IMR-90 (cell line): ENCODE data around the gene ATP6V0A4.

ENCODE experiments used
- CEBPB ChIP-seq: IDR thresholded peaks from 2 replicates; pipeline ENCODE4 v1.6.1; 2012; ENCODE audit warnings: low read depth, low read length, improper control_type of control experiment
- MAFK ChIP-seq: IDR thresholded peaks from 2 replicates; pipeline ENCODE4 v1.6.1; 2012; ENCODE audit warnings: low read depth, low read length, improper control_type of control experiment
- MAZ ChIP-seq: IDR thresholded peaks from 2 replicates; pipeline ENCODE4 v1.6.1; 2012; ENCODE audit warnings: low read depth, mild to moderate bottlenecking, low read length, improper control_type of control experiment, moderate library complexity, borderline replicate concordance
- MXI1 ChIP-seq: IDR thresholded peaks from 2 replicates; pipeline ENCODE4 v1.6.1; 2012; ENCODE audit warnings: low read depth, mild to moderate bottlenecking, low read length, moderate library complexity, borderline replicate concordance
- NFE2L2 ChIP-seq: fragments of 150-350 bp; IDR thresholded peaks from 2 replicates; pipeline ENCODE4 v1.6.1; 2016; ENCODE audit warnings: low read depth, mild to moderate bottlenecking, low read length
- POLR2A ChIP-seq: IDR thresholded peaks from 2 replicates; pipeline ENCODE4 v1.6.1; 2012; ENCODE audit warnings: mild to moderate bottlenecking, low read depth, low read length
- RAD21 ChIP-seq: IDR thresholded peaks from 2 replicates; pipeline ENCODE4 v1.6.1; 2012; ENCODE audit warnings: low read length, improper control_type of control experiment
- SMC3 ChIP-seq: fragments of 150-350 bp; IDR thresholded peaks from 2 replicates; pipeline ENCODE4 v1.6.1; 2016; ENCODE audit warnings: low read depth, mild to moderate bottlenecking, antibody characterized with exemption, low read length, moderate library complexity
- TF ChIP-seq, protein P1 (sequence below): conservative IDR thresholded peaks from 2 replicates; pipeline ENCODE4 v1.5.1; 2012; ENCODE audit warnings: mild to moderate bottlenecking, low read depth, low read length, improper control_type of control experiment

DNA sequence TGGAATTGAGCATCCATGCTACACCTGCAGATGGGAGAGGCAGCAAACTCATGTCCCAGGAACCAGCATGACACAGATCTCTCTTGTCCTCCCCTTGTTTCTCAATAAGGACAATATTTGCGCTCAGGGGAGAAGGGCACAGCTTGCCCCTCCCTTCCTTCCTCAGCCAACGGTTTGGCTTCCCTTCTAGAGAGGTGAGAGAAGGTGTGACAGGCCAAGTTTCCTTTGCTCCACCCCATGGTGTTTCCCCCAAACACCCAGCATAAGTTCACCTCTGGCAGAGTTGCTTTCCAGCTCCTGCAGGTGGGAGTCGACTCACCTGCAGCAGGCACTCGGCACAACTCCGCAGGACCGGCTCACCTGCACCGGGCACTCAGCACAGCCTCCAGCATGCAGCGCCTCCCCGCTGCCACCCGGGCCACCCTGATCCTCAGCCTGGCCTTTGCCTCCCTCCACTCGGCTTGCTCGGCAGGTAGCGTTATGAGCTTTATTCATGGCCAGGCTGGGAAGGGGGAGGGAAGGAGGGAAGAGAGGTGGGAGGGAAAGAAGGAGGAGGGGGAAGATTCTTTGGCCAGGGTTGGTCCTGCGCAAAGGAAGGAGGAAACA lies at the start of gene ATP6V0A4, which contains the start of gene TMEM213:
- TF ChIP-seq, protein P1, sequence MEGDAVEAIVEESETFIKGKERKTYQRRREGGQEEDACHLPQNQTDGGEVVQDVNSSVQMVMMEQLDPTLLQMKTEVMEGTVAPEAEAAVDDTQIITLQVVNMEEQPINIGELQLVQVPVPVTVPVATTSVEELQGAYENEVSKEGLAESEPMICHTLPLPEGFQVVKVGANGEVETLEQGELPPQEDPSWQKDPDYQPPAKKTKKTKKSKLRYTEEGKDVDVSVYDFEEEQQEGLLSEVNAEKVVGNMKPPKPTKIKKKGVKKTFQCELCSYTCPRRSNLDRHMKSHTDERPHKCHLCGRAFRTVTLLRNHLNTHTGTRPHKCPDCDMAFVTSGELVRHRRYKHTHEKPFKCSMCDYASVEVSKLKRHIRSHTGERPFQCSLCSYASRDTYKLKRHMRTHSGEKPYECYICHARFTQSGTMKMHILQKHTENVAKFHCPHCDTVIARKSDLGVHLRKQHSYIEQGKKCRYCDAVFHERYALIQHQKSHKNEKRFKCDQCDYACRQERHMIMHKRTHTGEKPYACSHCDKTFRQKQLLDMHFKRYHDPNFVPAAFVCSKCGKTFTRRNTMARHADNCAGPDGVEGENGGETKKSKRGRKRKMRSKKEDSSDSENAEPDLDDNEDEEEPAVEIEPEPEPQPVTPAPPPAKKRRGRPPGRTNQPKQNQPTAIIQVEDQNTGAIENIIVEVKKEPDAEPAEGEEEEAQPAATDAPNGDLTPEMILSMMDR: no peak
- TF ChIP-seq POLR2A (no peak), MAZ (no peak), NFE2L2 (no peak), MXI1 (no peak), RAD21 (no peak), CEBPB (no peak), MAFK (no peak), SMC3 (no peak)
